ENCODE data around the gene PRPS2.
A peak's percentile ranks its signal among the peaks of the same experiment; 100 is the strongest.

Gene PRPS2

GRCh38 chrX:12792711-12793110 is 1.5 kb downstream of the PRPS2 start:
- Histone ChIP-seq H3K9ac (ENCODE audit: low read depth, low read length, poor library complexity, severe bottlenecking) (peak overlapping the region; percentile 64), H2AFZ (ENCODE audit: low read length) (no peak overlapping the region), H3K79me2 (ENCODE audit: insufficient read depth, low read length) (peaks cover 46% of the 10 kb centered on the region), H3K4me2 (ENCODE audit: low read depth, low read length, poor library complexity, severe bottlenecking) (peak overlapping the region; percentile 75), H3K4me3 (ENCODE audit: low read length, poor library complexity, severe bottlenecking) (peak overlapping the region; percentile 80), H3K9me3 (ENCODE audit: insufficient read depth, low read depth, low read length) (no peaks in the 10 kb centered on the region), H3K27me3 (ENCODE audit: insufficient read depth, low read length, poor library complexity, severe bottlenecking) (no peaks in the 10 kb centered on the region), H3F3A (ENCODE audit: low read depth) (no peaks in the 10 kb centered on the region), H3K9me2 (replicated peaks; ENCODE audit: low read depth, low read length) (no peaks in the 10 kb centered on the region), H3K36me3 (ENCODE audit: insufficient read depth, low read length) (no peaks in the 10 kb centered on the region), H3K4me1 (ENCODE audit: insufficient read depth, low read length, poor library complexity, severe bottlenecking) (peaks cover 21% of the 10 kb centered on the region), H4K20me1 (ENCODE audit: insufficient read depth, low read length, poor library complexity, severe bottlenecking) (peaks cover 10% of the 10 kb centered on the region)
- TF ChIP-seq CTCF (conservative IDR thresholded peaks at IDR 0.05; ENCODE audit: low read length) (no peak), EZH2phosphoT487 (IDR thresholded peaks at IDR 0.05; ENCODE audit: borderline replicate concordance) (no peak)

GRCh38 chrX:12794654-12795053 is 3.4 kb downstream of the PRPS2 start:
- peaks cover 21% of the 10 kb centered on the region for H3K4me1 ChIP-seq (ENCODE audit: insufficient read depth, low read length, poor library complexity, severe bottlenecking)
- H3K4me2 ChIP-seq (ENCODE audit: low read depth, low read length, poor library complexity, severe bottlenecking) = peak overlapping the region; percentile 75
- H3K4me3 ChIP-seq (ENCODE audit: low read length, poor library complexity, severe bottlenecking) = no peak overlapping the region
- H4K20me1 ChIP-seq (ENCODE audit: insufficient read depth, low read length, poor library complexity, severe bottlenecking) = peaks cover 10% of the 10 kb centered on the region
- no peak for TF ChIP-seq CTCF (conservative IDR thresholded peaks at IDR 0.05; ENCODE audit: low read length)
- no peak for TF ChIP-seq EZH2phosphoT487 (IDR thresholded peaks at IDR 0.05; ENCODE audit: borderline replicate concordance)
- H3K9me3 ChIP-seq (ENCODE audit: insufficient read depth, low read depth, low read length) = no peaks in the 10 kb centered on the region
- no peak overlapping the region for H2AFZ ChIP-seq (ENCODE audit: low read length)
- no peak overlapping the region for H3K9ac ChIP-seq (ENCODE audit: low read depth, low read length, poor library complexity, severe bottlenecking)
- no peaks in the 10 kb centered on the region for H3K9me2 ChIP-seq (replicated peaks; ENCODE audit: low read depth, low read length)
- no peaks in the 10 kb centered on the region for H3F3A ChIP-seq (ENCODE audit: low read depth)
- H3K79me2 ChIP-seq (ENCODE audit: insufficient read depth, low read length) = peaks cover 46% of the 10 kb centered on the region
- peaks cover 5% of the 10 kb centered on the region; the same call in 1 of the 2 replicates for H3K36me3 ChIP-seq (ENCODE audit: insufficient read depth, low read length)
- no peaks in the 10 kb centered on the region for H3K27me3 ChIP-seq (ENCODE audit: insufficient read depth, low read length, poor library complexity, severe bottlenecking)

- Histone ChIP-seq H4K20me1 (ENCODE audit: insufficient read depth, low read length, poor library complexity, severe bottlenecking) (peaks cover 3% of the 10 kb centered on the region), H3K36me3 (ENCODE audit: insufficient read depth, low read length) (peaks cover 12% of the 10 kb centered on the region; the same call in 1 of the 2 replicates), H3K4me1 (ENCODE audit: insufficient read depth, low read length, poor library complexity, severe bottlenecking) (peaks cover 5% of the 10 kb centered on the region), H3K9me2 (replicated peaks; ENCODE audit: low read depth, low read length) (no peaks in the 10 kb centered on the region), H3K27me3 (ENCODE audit: insufficient read depth, low read length, poor library complexity, severe bottlenecking) (no peaks in the 10 kb centered on the region), H3K79me2 (ENCODE audit: insufficient read depth, low read length) (peaks cover 26% of the 10 kb centered on the region), H3K9me3 (ENCODE audit: insufficient read depth, low read depth, low read length) (no peaks in the 10 kb centered on the region), H3K4me3 (ENCODE audit: low read length, poor library complexity, severe bottlenecking) (no peak overlapping the region), H3F3A (ENCODE audit: low read depth) (no peaks in the 10 kb centered on the region), H3K9ac (ENCODE audit: low read depth, low read length, poor library complexity, severe bottlenecking) (no peak overlapping the region), H3K4me2 (ENCODE audit: low read depth, low read length, poor library complexity, severe bottlenecking) (no peak overlapping the region), H2AFZ (ENCODE audit: low read length) (no peak overlapping the region)
- TF ChIP-seq CTCF (conservative IDR thresholded peaks at IDR 0.05; ENCODE audit: low read length) (no peak), EZH2phosphoT487 (IDR thresholded peaks at IDR 0.05; ENCODE audit: borderline replicate concordance) (no peak)
These were observed 7.4 kb downstream of the PRPS2 start for GRCh38 chrX:12798601-12799000.

Measured in Loucy (cell line).